Bronchial epithelial cell (primary cell): Measurements from ENCODE around the gene STAB1. TPM values are rescaled to one million over a fixed set of nuclear protein-coding genes. Genes with fewer than 3 reads are reported as not detected.
A peak's percentile ranks its signal among the peaks of the same experiment; 100 is the strongest.

Source experiments
- DNase-seq: peaks from one replicate; pipeline ENCODE4 v3.0.0-alpha.2; 2010; ENCODE audit warnings: low read depth
- FAIRE-seq: peaks from 2 replicates; lab custom pipeline; 2011; peaks lifted over from hg19 to GRCh38; lab: Jason Lieb, UNC
- H3K27me3 ChIP-seq: 2 replicates; pipeline ENCODE4 v1.5.1; 2011; ENCODE audit warnings: low read length; ENCODE audit not compliant: control insufficient read depth, insufficient read depth
- H3K36me3 ChIP-seq: 2 replicates; pipeline ENCODE4 v1.5.1; 2011; ENCODE audit warnings: low read length; ENCODE audit not compliant: control insufficient read depth, insufficient read depth
- H3K4me3 ChIP-seq: 2 replicates; pipeline ENCODE4 v1.5.1; 2011; ENCODE audit warnings: mild to moderate bottlenecking, low read depth, low read length, control low read depth
- CTCF ChIP-seq: IDR thresholded peaks from 2 replicates; pipeline ENCODE4 v1.5.1; 2011; ENCODE audit warnings: mild to moderate bottlenecking, moderate library complexity, low read length, control low read depth, inconsistent platforms; ENCODE audit not compliant: insufficient read depth, severe bottlenecking
- total RNA-seq: library from RNA; depleted of rRNA; stranded (reverse); fragments of >200 nt; gene quantifications from 2 replicates; pipeline ENCODE4 v1.2.1, GENCODE V29; 2014

The STAB1 gene
- total RNA-seq, 1 donor from 2014 or later, result under 0.01 TPM

GRCh38 chr3:52507359-52507758 is 12.2 kb downstream of the STAB1 start:
- peak; percentile 84 for DNase-seq
- Histone ChIP-seq H3K4me3 (no peak overlapping the region), H3K36me3 (no peaks in the 10 kb centered on the region), H3K27me3 (peaks cover 10% of the 10 kb centered on the region)
- TF ChIP-seq CTCF, result no peak
- FAIRE-seq, result no peak

GRCh38 chr3:52509753-52510328 is 14.7 kb downstream of the STAB1 start:
- FAIRE-seq, result no peak
- no peak for TF ChIP-seq CTCF
- DNase-seq, result no peak

GRCh38 chr3:52511509-52511908 is 16.4 kb downstream of the STAB1 start:
- peaks cover 7% of the 10 kb centered on the region for H3K27me3 ChIP-seq
- TF ChIP-seq CTCF, result no peak
- no peaks in the 10 kb centered on the region for H3K36me3 ChIP-seq
- DNase-seq (no peak), FAIRE-seq (peak; percentile 23)
- H3K4me3 ChIP-seq, result no peak overlapping the region

More at GRCh38 chr3:52509753-52510328, 14.7 kb downstream of the STAB1 start:
- no peaks in the 10 kb centered on the region for H3K36me3 ChIP-seq
- H3K4me3 ChIP-seq, result no peak overlapping the region
- H3K27me3 ChIP-seq, result peaks cover 8% of the 10 kb centered on the region

- no peak for DNase-seq
Observed at GRCh38 chr3:52512105-52512504, 17.0 kb downstream of the STAB1 start.

DNA sequence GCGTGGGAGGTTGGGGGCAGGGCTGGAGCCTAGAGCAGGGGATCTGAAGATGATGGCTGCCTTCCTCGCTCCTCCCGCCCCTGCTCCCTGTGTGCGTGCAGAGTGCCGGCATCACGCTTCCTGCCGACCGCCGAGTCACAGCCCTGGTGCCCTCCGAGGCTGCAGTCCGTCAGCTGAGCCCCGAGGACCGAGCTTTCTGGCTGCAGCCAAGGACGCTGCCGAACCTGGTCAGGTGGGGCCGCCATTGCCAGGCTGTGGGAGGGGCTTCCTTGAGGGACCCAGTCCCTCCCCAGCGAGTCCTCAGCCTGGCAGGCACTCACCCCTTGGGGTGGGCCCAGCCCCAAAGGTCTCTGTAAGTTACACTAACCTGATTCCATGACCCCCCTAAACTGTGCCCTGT is 17.6 kb downstream of the STAB1 start:
- no peak for FAIRE-seq
- peaks cover 10% of the 10 kb centered on the region for H3K27me3 ChIP-seq
- TF ChIP-seq CTCF, result no peak
- no peak for DNase-seq
- no peaks in the 10 kb centered on the region for H3K36me3 ChIP-seq
- H3K4me3 ChIP-seq, result no peak overlapping the region

More at GRCh38 chr3:52512105-52512504, 17.0 kb downstream of the STAB1 start:
- Histone ChIP-seq H3K4me3 (no peak overlapping the region), H3K27me3 (peaks cover 7% of the 10 kb centered on the region), H3K36me3 (no peaks in the 10 kb centered on the region)
- FAIRE-seq, result no peak
- no peak for TF ChIP-seq CTCF

DNA sequence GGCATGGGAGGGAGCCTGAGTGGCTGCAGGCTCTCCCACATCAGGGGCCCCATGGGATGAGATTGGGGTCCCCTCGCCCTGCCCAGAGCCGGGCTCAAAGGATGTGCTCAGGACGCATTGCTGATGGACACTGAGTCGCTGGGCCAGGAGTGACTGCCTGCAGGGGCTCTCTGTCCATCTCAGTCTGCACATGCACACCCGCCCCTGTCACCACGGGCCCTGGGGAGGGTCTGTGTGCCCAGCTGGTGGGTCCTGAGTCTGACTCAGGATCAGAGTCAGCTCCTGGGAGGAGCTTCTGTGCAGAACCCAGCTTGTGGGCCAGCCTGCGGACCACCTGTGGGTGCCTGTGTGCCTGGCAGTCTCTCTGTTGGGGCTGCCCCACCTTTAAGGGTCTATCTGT is 18.1 kb downstream of the STAB1 start:
- peaks cover 11% of the 10 kb centered on the region for H3K27me3 ChIP-seq
- DNase-seq, result no peak
- H3K36me3 ChIP-seq, result no peaks in the 10 kb centered on the region
- no peak for TF ChIP-seq CTCF
- H3K4me3 ChIP-seq, result no peak overlapping the region
- FAIRE-seq, result no peak
